Transverse colon (tissue), 4 donors: ENCODE measurements around the gene PDK3. TPM values are rescaled to one million over a fixed set of nuclear protein-coding genes. Genes with fewer than 3 reads are reported as not detected.

Experiments used
- DNase-seq: peaks from one replicate; pipeline ENCODE4 v3.0.0-alpha.2; 2019
- H3K27ac ChIP-seq, 4 donors: fragments of 200-600 bp; sonication (generic); 2 replicates each; pipeline ENCODE4 v1.5.1; 2016 to 2018; ENCODE audit warnings: inconsistent platforms in 4 of 4
- H3K27me3 ChIP-seq: fragments of 200-600 bp; sonication (generic); 2 replicates; pipeline ENCODE4 v1.5.1; 2017; ENCODE audit warnings: inconsistent platforms
- H3K36me3 ChIP-seq, 4 donors: fragments of 200-600 bp; sonication (generic); 2 replicates each; pipeline ENCODE4 v1.5.1; 2017 to 2019; ENCODE audit warnings: inconsistent platforms in 4 of 4
- H3K4me1 ChIP-seq, 4 donors: fragments of 200-600 bp; sonication (generic); 2 replicates each; pipeline ENCODE4 v1.5.1; 2017 to 2020; ENCODE audit warnings: inconsistent platforms in 4 of 4
- H3K4me3 ChIP-seq, 4 donors: fragments of 200-600 bp; sonication (generic); 1 replicate in 1 of 4; 2 replicates in 3 of 4; pipeline versions ENCODE4 v1.5.1 to v1.6.1; 2017 to 2019; ENCODE audit warnings: inconsistent platforms in 4 of 4
- H3K9me3 ChIP-seq, 2 donors: fragments of 200-600 bp; sonication (generic); 2 replicates each; pipeline ENCODE4 v1.5.1; 2017 to 2019; ENCODE audit warnings: inconsistent platforms in 2 of 2
- EP300 ChIP-seq: sonication (generic); formaldehyde crosslinking; IDR thresholded peaks from one replicate; pipeline ENCODE4 v1.6.1; 2017; ENCODE audit warnings: antibody characterized with exemption, low read depth
- POLR2A ChIP-seq: fragments of 450-650 bp; IDR thresholded peaks from one replicate; pipeline ENCODE4 v1.6.1; 2016; ENCODE audit warnings: antibody characterized with exemption, mild to moderate bottlenecking, moderate library complexity
- POLR2AphosphoS5 ChIP-seq, 3 donors: sonication (generic); formaldehyde crosslinking; IDR thresholded peaks; one replicate each; pipeline ENCODE4 v1.6.1; 2016; ENCODE audit warnings: antibody characterized with exemption in 3 of 3
- WGBS, 2 donors: methylation state at CpG; one replicate each; pipeline ENCODE4 v1.1.5; 2018; ENCODE audit warnings: low coverage in 1 of 2; 5-methylcytosine and 5-hydroxymethylcytosine counted together
- in situ Hi-C, 4 donors: fragments of 200-750 bp; cut with MboI; loops; one replicate each; pipeline versions ENCODE4 v1.15.0 to v1.15.1; 2017; ENCODE audit warnings: low sequenced_read_pairs in 3 of 4, low pct_ligation_motif_present in 1 of 4, low pct_unique_long_range_greater_than_20kb in 1 of 4
- intact Hi-C: fragments of 100-400 bp; cut with DNase I; formaldehyde crosslinking; loops from one replicate; pipeline ENCODE4 v1.15.1; 2023; ENCODE audit warnings: low total_unique reads
- total RNA-seq, 4 donors: library from RNA; depleted of rRNA; stranded (reverse); fragments of >200 nt; gene quantifications; one replicate each; pipeline ENCODE4 v1.1.0, GENCODE V29; 2016
- TF ChIP-seq, protein P1 (sequence below), 5 experiments: fragments of 200-600 bp in 3 of 5; fragments of 450-650 bp in 2 of 5; sonication (generic) in 3 of 5; IDR thresholded peaks; 1 replicate in 2 of 5; 2 replicates in 3 of 5; pipeline ENCODE4 v1.5.1; 2016 to 2017; ENCODE audit warnings: antibody characterized with exemption in 5 of 5, inconsistent platforms in 3 of 5, mild to moderate bottlenecking in 2 of 5, moderate library complexity in 1 of 5

The PDK3 gene
- total RNA-seq, 4 donors from 2014 or later: 9.4 to 36.8 (median 27.0) TPM

GRCh38 chrX:24550166-24550565, 85.1 kb downstream of the PDK3 start:
- no peaks in the 10 kb centered on the region for H3K9me3 ChIP-seq

GRCh38 chrX:24553011-24553410, 87.9 kb downstream of the PDK3 start:
- TF ChIP-seq POLR2A (no peak), EP300 (no peak), POLR2AphosphoS5 (IDR thresholded peaks at IDR 0.05) (no peak)
- TF ChIP-seq, protein P1, sequence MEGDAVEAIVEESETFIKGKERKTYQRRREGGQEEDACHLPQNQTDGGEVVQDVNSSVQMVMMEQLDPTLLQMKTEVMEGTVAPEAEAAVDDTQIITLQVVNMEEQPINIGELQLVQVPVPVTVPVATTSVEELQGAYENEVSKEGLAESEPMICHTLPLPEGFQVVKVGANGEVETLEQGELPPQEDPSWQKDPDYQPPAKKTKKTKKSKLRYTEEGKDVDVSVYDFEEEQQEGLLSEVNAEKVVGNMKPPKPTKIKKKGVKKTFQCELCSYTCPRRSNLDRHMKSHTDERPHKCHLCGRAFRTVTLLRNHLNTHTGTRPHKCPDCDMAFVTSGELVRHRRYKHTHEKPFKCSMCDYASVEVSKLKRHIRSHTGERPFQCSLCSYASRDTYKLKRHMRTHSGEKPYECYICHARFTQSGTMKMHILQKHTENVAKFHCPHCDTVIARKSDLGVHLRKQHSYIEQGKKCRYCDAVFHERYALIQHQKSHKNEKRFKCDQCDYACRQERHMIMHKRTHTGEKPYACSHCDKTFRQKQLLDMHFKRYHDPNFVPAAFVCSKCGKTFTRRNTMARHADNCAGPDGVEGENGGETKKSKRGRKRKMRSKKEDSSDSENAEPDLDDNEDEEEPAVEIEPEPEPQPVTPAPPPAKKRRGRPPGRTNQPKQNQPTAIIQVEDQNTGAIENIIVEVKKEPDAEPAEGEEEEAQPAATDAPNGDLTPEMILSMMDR (IDR thresholded peaks at IDR 0.05): no peak

More at GRCh38 chrX:24550166-24550565, 85.1 kb downstream of the PDK3 start:
- H3K4me3 ChIP-seq: no peak overlapping the region
- in situ Hi-C loops: no loop called here
- DNase-seq: no peak
- intact Hi-C loops: no loop called here
- no peak overlapping the region for H3K27ac ChIP-seq
- no peaks in the 10 kb centered on the region for H3K27me3 ChIP-seq
- H3K36me3 ChIP-seq: no peaks in the 10 kb centered on the region
- H3K4me1 ChIP-seq: no peaks in the 10 kb centered on the region
- TF ChIP-seq, protein P1 (IDR thresholded peaks at IDR 0.05): no peak
- TF ChIP-seq POLR2A: no peak
- WGBS, 2 donors: 86% methylated on average over 5 of the region's 5 CpGs; no CpG with 5 or more reads in 1 of the 2 donors

DNA sequence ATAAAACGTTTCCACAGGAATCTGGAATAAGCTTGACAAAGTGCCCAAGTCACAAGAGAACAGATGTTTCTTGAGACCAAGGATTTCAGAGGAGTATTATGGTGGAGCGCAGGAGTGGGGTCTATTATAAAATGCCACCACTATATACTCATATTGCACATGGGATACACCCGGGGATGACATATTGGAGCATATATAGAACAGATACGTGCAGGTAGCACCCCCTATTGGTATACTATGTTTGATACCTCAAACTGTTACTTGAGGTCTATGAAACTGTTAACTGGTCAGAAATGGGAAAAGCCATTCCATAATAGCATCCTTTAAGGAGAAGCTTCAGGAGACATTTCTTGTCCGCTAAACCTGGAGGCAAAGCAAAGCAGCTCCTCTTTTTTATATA, 96.0 kb downstream of the PDK3 start:
- TF ChIP-seq, protein P1 (IDR thresholded peaks at IDR 0.05): peak in 1 of 5 experiments; percentile 20
- TF ChIP-seq POLR2AphosphoS5 (IDR thresholded peaks at IDR 0.05): no peak
- no peak overlapping the region for H3K4me3 ChIP-seq
- H3K27me3 ChIP-seq: no peaks in the 10 kb centered on the region
- 50 to 80% methylated on average over 1 to 5 of the region's 5 CpGs for WGBS, 2 donors
- in situ Hi-C loops (no loop called here), intact Hi-C loops (no loop called here)
- H3K9me3 ChIP-seq: no peaks in the 10 kb centered on the region
- no peaks in the 10 kb centered on the region for H3K36me3 ChIP-seq
- no peaks in the 10 kb centered on the region for H3K4me1 ChIP-seq
- DNase-seq: no peak
- no peak overlapping the region for H3K27ac ChIP-seq

More at GRCh38 chrX:24553011-24553410, 87.9 kb downstream of the PDK3 start:
- Histone ChIP-seq H3K36me3 (no peaks in the 10 kb centered on the region), H3K27me3 (no peaks in the 10 kb centered on the region), H3K9me3 (no peaks in the 10 kb centered on the region), H3K4me1 (no peaks in the 10 kb centered on the region), H3K27ac (no peak overlapping the region), H3K4me3 (no peak overlapping the region)
- in situ Hi-C loops (no loop called here), intact Hi-C loops (no loop called here)
- DNase-seq: no peak
- WGBS, 2 donors: 76% methylated on average over 4 of the region's 4 CpGs; no CpG with 5 or more reads in 1 of the 2 donors

- intact Hi-C loops: no loop called here
- in situ Hi-C loops: no loop called here
- TF ChIP-seq EP300: no peak
- TF ChIP-seq, protein P1 (IDR thresholded peaks at IDR 0.05): no peak
- TF ChIP-seq POLR2AphosphoS5 (IDR thresholded peaks at IDR 0.05): no peak
- no peak for TF ChIP-seq POLR2A
- no peak overlapping the region for H3K27ac ChIP-seq
- H3K4me1 ChIP-seq: no peaks in the 10 kb centered on the region
- no peaks in the 10 kb centered on the region for H3K27me3 ChIP-seq
- H3K36me3 ChIP-seq: no peaks in the 10 kb centered on the region
- DNase-seq: no peak
- H3K4me3 ChIP-seq: no peak overlapping the region
- WGBS, 2 donors: 87% methylated on average over 19 of the region's 19 CpGs; no CpG with 5 or more reads in 1 of the 2 donors
- H3K9me3 ChIP-seq: no peaks in the 10 kb centered on the region
Observed at GRCh38 chrX:24563291-24564010, 98.4 kb downstream of the PDK3 start.
